ENCODE measurements around the gene CGB5.
"Not testable (repeated sequence)": the region's sequence is repeated elsewhere in the genome, so short reads cannot be mapped to it uniquely, and the experiment has no call there.

The CGB5 gene

GRCh38 chr19:49020931-49021895 is 22.4 kb upstream of the CGB5 start:
- DNase-seq (ENCODE audit: low read depth): no peak

- no peak for DNase-seq (ENCODE audit: low read depth)
Observed at GRCh38 chr19:49022116-49022515, 21.5 kb upstream of the CGB5 start.

- DNase-seq (ENCODE audit: low read depth): not testable (repeated sequence)
Observed at GRCh38 chr19:49024233-49024632, 19.4 kb upstream of the CGB5 start, which contains the start of gene CGB3. Gene CGB3 (minus strand): TSS chr19:49024333. CDS start chr19:49023971, 362 bp downstream.

GRCh38 chr19:49025088-49025487 is 18.6 kb upstream of the CGB5 start:
- not testable (repeated sequence) for DNase-seq (ENCODE audit: low read depth)

GRCh38 chr19:49025599-49025998 is 18.0 kb upstream of the CGB5 start:
- DNase-seq (ENCODE audit: low read depth): not testable (repeated sequence)

DNA sequence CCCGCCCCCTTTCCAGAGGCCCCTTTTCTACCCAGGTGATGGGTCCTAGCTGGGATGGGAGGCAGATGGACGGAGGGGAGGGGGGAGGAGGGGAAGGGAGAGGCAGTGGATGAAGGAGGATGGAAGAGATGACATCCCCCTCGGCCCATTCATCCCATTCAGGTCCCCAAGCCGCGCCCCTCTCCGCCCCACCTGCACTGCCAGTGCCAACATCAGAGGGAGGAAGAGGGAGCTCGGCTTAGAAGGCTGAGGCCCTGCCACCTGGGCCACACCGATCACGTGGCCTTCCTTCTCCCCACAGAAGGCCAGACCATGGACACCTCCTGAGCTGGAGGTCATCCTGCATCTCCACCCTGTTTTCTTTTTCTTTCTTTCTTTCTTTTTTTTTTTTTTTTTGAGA is 15.0 kb upstream of the CGB5 start:
- not testable (repeated sequence) for DNase-seq (ENCODE audit: low read depth)

DNA sequence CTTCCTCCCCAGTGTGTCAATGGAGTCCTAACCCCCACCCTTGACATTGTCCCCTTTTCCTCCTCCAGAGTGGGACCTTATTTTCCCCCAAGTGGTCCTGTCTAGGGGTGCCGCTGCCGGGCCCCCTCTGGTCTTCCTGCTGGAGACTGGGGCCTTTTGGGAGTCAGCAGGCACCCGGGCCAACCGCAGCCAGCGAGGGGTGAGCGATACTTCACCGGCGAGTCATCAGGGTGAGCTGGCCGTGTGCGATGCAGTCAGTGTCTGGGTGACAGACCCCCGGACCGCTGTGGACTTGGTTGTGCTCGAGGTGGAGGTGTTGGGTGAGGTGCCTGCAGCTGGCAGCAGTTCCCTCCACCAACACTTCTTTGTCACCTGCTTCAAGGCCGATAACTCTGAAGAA is 13.9 kb upstream of the CGB5 start:
- not testable (repeated sequence) for DNase-seq (ENCODE audit: low read depth)

DNA sequence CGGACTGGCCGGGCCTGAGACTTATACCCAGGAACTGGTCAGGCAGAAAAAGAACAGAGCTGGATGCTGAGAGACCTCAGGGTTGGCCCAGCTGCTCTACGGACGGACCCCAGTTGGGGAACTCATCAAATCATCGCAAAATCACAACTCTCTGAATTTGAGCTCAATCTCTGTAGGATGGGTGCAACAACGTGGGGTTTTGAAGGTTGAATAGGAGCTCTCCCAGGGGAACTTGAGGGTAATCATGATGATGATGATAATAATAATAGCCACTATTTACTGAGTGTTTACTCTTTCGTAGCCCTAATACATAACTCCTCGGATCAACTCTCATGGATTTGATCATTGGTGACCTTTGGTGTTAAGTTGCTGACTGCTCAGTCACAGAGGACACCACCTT is 13.3 kb upstream of the CGB5 start:
- DNase-seq (ENCODE audit: low read depth): not testable (repeated sequence)

DNA sequence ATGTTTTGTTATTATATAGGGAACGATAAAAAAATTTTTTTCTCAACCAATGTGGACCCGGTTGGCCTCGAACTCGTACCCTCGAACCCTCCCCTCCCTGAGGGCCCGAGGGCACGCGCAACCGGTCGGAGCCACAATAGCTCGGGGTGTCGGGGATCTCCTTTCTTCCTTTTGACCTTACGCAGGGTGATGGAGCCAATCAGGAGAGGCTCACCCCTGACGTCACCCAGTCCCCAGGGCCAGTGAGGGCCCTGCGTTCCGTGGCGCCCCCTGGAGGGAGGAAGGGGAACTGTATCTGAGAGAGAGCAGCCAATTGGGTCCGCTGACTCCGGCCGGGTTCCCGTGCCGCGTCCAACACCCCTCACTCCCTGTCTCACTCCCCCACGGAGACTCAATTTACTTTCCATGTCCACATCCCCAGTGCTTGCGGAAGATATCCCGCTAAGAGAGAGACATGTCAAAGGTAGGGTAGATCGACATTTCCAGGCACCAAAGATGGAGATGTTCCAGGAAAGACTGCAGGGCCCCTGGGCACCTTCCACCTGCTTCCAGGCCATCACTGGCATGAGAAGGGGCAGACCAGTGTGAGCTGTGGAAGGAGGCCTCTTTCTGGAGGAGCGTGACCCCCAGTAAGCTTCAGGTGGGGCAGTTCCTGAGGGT is 11.9 kb upstream of the CGB5 start, which contains the start of gene CGB2:
Gene CGB2, plus strand, starts transcription at position 249 of the 660 bp plus-strand sequence. Its CDS starts 206 bp downstream, at position 455.
- peak; percentile 40 for DNase-seq (ENCODE audit: low read depth)

DNA sequence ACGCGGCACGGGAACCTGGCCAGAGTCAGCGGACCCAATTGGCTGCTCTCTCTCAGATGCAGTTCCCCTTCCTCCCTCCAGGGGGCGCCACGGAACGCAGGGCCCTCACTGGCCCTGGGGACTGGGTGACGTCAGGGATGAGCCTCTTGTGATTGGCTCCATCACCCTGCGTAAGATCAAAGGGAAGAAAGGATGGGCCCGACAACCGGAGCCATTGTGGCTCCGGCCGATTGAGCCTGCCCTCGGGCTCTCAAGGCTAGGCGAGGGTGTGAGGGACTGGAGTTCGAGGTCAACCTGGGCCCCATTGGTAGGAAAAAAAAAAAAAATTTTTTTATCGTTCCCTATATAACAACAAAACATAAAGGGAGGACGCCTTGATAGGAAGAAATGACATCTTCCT is 6.8 kb upstream of the CGB5 start, which contains the start of gene CGB1:
Gene CGB1, minus strand, starts transcription at position 81 of the 400 bp plus-strand sequence. CDS start 184 bp downstream, outside the sequence.
- not testable (repeated sequence) for DNase-seq (ENCODE audit: low read depth)

DNA sequence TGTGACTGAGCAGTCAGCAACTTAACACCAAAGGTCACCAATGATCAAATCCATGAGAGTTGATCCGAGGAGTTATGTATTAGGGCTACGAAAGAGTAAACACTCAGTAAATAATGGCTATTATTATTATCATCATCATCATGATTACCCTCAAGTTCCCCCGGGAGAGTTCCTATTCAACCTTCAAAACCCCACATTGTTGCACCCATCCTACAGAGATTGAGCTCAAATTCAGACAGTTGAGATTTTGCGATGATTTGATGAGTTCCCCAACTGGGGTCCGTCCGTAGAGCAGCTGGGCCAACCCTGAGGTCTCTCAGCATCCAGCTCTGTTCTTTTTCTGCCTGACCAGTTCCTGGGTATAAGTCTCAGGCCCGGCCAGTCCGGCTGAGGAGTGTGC is 5.5 kb upstream of the CGB5 start:
- DNase-seq (ENCODE audit: low read depth): not testable (repeated sequence)

DNA sequence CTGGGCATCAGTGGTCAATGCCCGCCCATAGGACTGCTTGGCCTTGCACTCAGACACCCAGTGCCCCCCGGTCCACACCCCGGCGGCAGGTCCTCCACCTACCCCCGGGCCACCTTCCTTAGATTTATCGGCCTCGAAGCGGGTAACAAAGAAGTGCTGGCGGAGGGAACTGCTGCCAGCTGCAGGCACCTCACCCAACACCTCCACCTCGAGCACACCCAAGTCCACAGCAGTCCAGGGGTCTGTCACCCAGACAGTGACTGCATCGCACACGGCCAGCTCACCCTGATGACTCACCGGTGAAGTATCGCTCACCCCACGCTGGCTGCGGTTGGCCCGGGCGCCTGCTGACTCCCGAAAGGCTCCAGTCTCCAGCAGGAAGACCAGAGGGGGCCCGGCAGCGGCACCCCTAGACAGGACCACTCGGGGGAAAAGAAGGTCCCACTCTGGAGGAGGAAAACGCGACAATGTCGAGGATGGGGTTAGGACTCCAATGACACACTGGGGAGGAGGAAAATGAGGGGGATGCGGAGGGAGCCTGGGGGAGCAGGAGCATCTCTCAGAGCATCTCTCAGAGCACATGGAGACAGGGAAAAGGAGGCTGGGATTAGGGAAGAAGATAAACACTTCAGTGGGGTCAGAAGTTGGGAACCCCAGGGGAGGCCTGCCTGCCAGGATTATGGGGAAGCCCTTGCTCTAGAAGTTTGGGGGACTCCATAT is 4.9 kb upstream of the CGB5 start:
- DNase-seq (ENCODE audit: low read depth): not testable (repeated sequence)

GRCh38 chr19:49039736-49040135 is 3.9 kb upstream of the CGB5 start:
- DNase-seq (ENCODE audit: low read depth): not testable (repeated sequence)

- DNase-seq (ENCODE audit: low read depth): no peak
Observed at GRCh38 chr19:49042177-49042576, 1.5 kb upstream of the CGB5 start.

DNA sequence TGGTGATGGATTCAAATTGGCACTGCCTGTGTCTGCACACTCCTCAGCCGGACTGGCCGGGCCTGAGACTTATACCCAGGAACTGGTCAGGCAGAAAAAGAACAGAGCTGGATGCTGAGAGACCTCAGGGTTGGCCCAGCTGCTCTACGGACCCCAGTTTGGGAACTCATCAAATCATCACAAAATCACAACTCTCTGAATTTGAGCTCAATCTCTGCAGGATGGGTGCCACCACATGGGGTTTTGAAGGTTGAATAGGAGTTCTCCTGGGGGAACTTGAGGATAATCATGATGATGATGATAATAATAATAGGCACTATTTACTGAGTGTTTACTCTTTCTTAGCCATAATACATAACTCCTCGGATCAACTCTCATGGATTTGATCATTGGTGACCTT is 982 bp upstream of the CGB5 start:
- not testable (repeated sequence) for DNase-seq (ENCODE audit: low read depth)

- DNase-seq (ENCODE audit: low read depth): not testable (repeated sequence)
Observed at GRCh38 chr19:49049011-49049410, 5.4 kb downstream of the CGB5 start, which contains the start of gene CGB8. Gene CGB8 (minus strand): TSS chr19:49049111. CDS start chr19:49048739, 372 bp downstream.

DNA sequence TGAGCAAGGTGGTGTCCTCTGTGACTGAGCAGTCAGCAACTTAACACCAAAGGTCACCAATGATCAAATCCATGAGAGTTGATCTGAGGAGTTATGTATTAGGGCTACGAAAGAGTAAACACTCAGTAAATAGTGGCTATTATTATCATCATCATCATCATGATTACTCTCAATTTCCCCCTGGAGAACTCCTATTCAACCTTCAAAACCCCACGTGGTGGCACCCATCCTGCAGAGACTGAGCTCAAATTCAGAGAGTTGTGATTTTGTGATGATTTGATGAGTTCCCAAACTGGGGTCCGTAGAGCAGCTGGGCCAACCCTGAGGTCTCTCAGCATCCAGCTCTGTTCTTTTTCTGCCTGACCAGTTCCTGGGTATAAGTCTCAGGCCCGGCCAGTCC is 6.2 kb downstream of the CGB5 start:
- not testable (repeated sequence) for DNase-seq (ENCODE audit: low read depth)

DNA sequence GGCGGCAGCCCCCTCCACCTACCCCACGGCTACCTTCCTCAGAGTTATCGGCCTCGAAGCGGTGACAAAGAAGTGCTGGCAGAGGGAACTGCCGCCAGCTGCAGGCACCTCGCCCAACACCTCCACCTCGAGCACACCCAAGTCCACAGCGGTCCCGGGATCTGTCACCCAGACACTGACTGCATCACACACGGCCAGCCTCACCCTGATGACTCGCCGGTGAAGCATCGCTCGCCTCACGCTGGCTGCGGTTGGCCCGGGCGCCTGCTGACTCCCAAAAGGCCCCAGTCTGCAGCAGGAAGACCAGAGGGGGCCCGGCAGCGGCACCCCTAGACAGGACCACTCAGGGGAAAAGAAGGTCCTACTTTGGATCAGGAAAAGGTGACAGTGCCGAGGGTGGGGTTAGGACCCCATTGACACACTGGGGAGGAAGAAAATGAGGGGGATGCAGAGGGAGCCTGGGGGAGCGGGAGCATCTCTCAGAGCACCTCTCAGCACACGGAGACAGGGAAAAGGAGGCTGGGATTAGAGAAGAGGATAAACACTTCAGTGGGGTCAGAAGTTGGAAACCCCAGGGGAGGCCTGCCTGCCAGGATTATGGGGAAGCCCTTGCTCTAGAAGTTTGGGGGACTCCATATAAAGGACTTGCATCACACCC is 6.9 kb downstream of the CGB5 start:
- DNase-seq (ENCODE audit: low read depth): not testable (repeated sequence)

- no peak for DNase-seq (ENCODE audit: low read depth)
Observed at GRCh38 chr19:49056101-49056901, 12.7 kb downstream of the CGB5 start.

DNA sequence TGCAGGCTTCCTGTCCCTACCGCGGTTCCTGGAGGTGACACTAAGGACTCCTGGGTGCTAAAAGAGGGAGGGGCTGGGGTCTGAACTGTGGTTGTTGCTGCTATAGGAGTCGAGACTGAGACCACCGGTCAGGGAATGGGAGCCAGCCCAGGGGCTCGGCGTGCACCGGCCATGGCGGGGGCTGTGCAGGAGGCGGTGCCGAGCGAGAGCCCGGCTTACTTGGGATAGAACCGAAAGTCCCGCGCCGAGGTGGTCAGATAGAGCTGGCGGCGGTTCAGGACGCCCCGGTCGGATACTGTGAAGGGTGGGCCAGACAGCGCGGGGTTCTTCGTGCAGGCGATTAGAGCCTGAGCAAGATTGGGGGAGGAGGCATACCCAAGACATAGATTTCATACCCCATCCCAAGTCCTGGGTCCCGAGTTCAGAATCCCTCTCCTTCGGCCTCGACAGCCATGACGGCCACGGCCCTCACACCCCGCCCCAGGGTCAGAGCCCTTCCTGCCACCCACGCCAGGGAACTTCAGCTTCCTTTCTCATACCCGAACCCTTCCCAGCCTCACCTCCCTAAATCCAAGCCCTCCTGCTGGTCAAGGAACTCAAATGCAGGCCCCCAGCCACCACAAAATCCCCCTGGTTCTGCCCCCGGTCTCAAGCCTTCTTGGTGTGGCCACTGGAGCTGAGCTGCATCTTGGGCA is 13.4 kb downstream of the CGB5 start:
- DNase-seq (ENCODE audit: low read depth): not testable (repeated sequence)

Data from stimulated activated CD8-positive, alpha-beta memory T cell treated with anti-CD3 and anti-CD28 coated beads, Interleukin-7, amount 100 ng/mL, for 24 hours (primary cell).